Stimulated activated CD8-positive, alpha-beta memory T cell treated with anti-CD3 and anti-CD28 coated beads, Interleukin-4, amount 100 ng/mL, for 1 hour (primary cell): ENCODE data around the gene PDPR.
"Not testable (repeated sequence)": the region's sequence is repeated elsewhere in the genome, so short reads cannot be mapped to it uniquely, and the experiment has no call there.

Source experiments
- DNase-seq, 2 donors: peaks; one replicate each; pipeline ENCODE4 v3.0.0-alpha.2; 2020; ENCODE audit warnings: low read depth in 2 of 2, low spot score in 1 of 2

Gene PDPR

GRCh38 chr16:70160821-70161220 lies 46.7 kb downstream of the PDPR start:
- DNase-seq, result no peak

GRCh38 chr16:70161350-70161749 lies 47.2 kb downstream of the PDPR start:
- DNase-seq, result no peak

GRCh38 chr16:70162041-70162451 lies 47.9 kb downstream of the PDPR start:
- DNase-seq, result no peak

GRCh38 chr16:70163596-70163995 lies 49.5 kb downstream of the PDPR start:
- DNase-seq, result no peak

- not testable (repeated sequence) for DNase-seq
Observed at GRCh38 chr16:70166688-70167087, 52.6 kb downstream of the PDPR start.

GRCh38 chr16:70173212-70173837 lies 59.2 kb downstream of the PDPR start, which contains the start of gene CLEC18C:
CLEC18C (plus strand) TSS chr16:70173787; CDS start chr16:70174279, 492 bp downstream.
- DNase-seq, result not testable (repeated sequence)

GRCh38 chr16:70173916-70174315 lies 59.8 kb downstream of the PDPR start:
- not testable (repeated sequence) for DNase-seq

GRCh38 chr16:70174387-70174932 lies 60.3 kb downstream of the PDPR start:
- not testable (repeated sequence) for DNase-seq

GRCh38 chr16:70187858-70188607 lies 73.9 kb downstream of the PDPR start:
- DNase-seq, result not testable (repeated sequence)

GRCh38 chr16:70188608-70188915 lies 74.4 kb downstream of the PDPR start:
- not testable (repeated sequence) for DNase-seq

- not testable (repeated sequence) for DNase-seq
Observed at GRCh38 chr16:70190574-70190973, 76.4 kb downstream of the PDPR start.

- DNase-seq, result not testable (repeated sequence)
Observed at GRCh38 chr16:70196683-70197300, 82.7 kb downstream of the PDPR start.

- DNase-seq, result not testable (repeated sequence)
Observed at GRCh38 chr16:70197611-70198010, 83.5 kb downstream of the PDPR start.

- not testable (repeated sequence) for DNase-seq
Observed at GRCh38 chr16:70198230-70198629, 84.1 kb downstream of the PDPR start.

- not testable (repeated sequence) for DNase-seq
Observed at GRCh38 chr16:70198666-70199065, 84.5 kb downstream of the PDPR start.

- not testable (repeated sequence) for DNase-seq
Observed at GRCh38 chr16:70199170-70199569, 85.0 kb downstream of the PDPR start.

GRCh38 chr16:70200063-70200462 lies 85.9 kb downstream of the PDPR start:
- not testable (repeated sequence) for DNase-seq

- not testable (repeated sequence) for DNase-seq
Observed at GRCh38 chr16:70203508-70203907, 89.4 kb downstream of the PDPR start.

GRCh38 chr16:70204010-70204409 lies 89.9 kb downstream of the PDPR start:
- DNase-seq, result not testable (repeated sequence)

- not testable (repeated sequence) for DNase-seq
Observed at GRCh38 chr16:70204668-70205405, 90.7 kb downstream of the PDPR start.

GRCh38 chr16:70206382-70206781 lies 92.2 kb downstream of the PDPR start:
- not testable (repeated sequence) for DNase-seq
